Stimulated activated CD4-positive, alpha-beta T cell treated with anti-CD3 and anti-CD28 coated beads, Interleukin-2, amount 100 ng/mL, for 24 hours (primary cell): ENCODE measurements around the gene KCTD15.

ENCODE experiments used
- DNase-seq, 2 donors: peaks; one replicate each; pipeline ENCODE4 v3.0.0-alpha.2; 2020

Gene KCTD15

DNA sequence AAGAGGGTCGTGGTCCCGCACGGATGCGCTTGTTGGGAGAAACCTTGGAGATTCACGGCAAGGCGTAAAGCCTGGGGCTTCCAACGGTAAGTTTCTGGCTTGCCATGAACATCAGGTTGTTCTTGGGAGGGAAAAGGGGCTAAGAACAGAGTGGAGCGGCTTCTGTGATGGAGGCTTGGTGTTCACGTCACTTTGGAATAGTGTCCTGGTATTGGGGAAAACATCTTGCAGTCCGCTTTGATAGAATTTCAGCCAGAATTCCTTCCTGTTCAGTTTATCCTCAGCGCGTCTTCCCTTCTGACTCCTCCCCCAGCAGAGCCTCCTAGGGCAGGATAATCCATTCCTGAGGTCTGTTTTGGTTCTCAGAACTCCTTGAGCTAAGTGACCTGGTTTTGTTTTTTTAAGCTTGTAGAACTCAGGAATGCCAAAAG lies 2.0 kb downstream of the KCTD15 start:
- no peak for DNase-seq

DNA sequence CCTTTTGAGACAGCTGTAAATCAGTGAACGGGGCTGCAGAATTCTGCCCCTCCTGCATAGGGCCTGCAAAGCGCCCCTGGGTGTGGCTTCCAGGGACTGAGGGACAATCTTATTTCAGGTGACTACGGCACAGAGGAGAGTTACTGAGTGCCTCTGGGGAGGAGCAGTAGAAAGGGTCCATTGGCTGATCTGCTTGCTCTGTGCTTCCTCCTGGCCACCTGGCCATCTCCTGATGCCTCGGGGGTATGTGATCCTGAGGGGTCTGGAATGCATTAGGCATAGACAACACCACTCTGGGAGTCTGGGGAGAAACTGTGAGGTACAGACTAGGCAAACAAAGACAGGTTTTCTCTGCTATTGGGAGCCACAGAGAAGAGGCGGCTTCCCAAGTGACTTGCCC lies 2.8 kb downstream of the KCTD15 start:
- no peak for DNase-seq

DNA sequence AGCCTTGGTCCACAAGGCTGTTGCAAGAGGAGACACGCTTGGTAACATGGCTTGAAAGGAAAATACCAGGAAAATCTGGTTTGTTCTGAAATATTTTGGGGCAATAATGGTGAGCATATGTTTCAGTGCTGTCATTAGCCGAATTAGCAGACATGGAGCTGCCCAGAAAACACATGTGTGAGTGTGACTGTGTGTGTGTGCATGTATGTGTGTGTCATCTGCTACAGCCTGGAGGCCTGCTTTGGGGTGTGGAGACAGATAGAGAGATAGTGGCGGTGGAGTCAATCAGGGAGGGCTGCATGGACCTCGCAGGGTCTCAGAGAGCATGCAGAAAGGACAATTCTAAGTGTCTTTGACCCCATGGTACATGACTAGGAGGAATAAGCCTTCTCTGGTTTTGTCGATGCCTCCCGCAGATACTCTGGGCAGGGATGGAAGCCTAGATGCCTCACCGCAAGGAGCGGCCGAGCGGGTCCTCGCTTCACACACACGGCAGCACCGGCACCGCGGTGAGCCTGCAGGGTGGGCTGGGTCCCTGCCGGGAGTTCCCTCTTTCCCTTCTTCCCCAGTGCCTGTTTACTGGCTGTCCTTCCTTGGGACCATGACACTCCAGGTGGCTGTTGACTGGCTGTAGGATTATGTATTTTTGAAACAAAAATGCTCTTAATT lies 3.5 kb downstream of the KCTD15 start:
- no peak for DNase-seq

DNA sequence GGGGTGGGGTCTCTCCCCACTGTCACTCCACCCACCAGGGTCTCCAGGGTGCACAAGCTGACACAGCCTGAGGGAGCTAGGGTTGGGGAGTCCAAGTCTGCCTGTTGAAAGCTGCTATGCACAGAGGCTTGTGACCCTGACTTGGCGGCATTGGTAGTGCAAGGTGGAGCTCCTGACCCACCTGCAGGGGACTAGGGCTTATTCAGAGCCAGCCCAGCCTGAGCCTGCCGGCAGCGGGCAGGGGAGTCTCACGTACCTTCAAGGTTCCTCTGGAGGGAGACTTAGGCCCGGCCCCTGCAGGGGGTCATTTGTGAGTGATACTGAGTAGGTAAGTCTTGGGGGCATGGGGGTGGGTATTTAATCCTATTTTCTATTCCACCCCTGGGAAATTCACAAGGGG lies 4.7 kb downstream of the KCTD15 start:
- no peak for DNase-seq

DNA sequence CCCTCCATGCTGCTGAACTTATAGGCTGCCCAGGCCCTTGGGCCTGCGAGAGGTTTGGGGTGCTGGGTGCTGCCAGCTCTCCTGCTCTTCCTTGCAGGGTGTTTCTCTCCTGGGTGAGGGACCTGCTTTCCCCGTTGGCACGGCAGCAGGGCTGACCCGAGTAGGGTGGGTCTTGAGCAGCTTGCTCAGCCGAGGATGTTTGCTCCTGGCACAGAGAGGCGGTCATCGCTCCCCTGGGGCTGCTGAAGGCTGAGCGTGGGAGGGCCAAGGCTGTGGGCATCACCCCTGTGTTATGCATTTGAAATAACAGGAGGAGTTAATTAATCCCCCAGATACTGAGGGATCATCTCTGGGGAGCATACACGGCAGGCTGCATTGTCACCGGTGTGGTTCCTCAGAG lies 5.3 kb downstream of the KCTD15 start:
- no peak for DNase-seq

DNA sequence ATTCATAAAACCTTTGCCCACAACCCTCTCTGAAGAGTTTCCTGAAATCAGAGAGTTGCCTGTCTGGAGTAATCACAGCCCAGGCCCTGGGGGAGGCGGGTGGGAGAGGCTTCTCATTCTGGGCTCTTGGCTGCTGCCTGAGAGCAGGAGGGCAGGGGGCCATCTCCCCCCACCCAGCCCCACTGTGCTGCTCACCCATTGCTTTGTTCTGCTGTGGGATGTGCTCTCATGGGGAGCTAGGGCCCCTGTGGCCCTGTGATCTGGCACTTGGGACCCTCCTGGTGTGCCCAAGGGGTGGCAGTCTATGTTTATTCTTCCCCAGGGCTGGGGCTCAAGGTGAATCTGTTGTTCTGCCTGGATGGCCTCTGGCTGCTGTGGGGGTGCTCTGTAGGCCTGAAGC lies 6.1 kb downstream of the KCTD15 start:
- DNase-seq: no peak

DNA sequence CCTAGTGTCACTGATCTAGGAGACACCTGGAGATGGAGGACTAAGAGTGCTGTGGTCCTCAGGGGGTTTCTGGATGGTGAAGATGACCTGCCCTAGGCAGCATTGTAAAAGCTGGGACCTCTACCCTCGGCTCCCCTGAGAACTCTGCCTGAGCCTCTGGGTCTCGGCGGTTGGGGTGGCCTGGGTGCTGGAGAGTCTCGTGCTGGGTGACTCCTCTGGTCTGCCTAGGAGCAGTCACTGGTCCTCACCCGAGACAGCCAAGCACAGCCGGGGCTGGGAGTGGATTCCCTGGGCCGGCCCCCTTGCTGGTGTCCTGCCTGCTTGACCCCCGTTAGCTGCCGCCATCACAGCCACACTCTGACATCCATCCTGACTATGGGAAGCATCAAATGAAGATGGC lies 6.7 kb downstream of the KCTD15 start:
- DNase-seq: no peak

DNA sequence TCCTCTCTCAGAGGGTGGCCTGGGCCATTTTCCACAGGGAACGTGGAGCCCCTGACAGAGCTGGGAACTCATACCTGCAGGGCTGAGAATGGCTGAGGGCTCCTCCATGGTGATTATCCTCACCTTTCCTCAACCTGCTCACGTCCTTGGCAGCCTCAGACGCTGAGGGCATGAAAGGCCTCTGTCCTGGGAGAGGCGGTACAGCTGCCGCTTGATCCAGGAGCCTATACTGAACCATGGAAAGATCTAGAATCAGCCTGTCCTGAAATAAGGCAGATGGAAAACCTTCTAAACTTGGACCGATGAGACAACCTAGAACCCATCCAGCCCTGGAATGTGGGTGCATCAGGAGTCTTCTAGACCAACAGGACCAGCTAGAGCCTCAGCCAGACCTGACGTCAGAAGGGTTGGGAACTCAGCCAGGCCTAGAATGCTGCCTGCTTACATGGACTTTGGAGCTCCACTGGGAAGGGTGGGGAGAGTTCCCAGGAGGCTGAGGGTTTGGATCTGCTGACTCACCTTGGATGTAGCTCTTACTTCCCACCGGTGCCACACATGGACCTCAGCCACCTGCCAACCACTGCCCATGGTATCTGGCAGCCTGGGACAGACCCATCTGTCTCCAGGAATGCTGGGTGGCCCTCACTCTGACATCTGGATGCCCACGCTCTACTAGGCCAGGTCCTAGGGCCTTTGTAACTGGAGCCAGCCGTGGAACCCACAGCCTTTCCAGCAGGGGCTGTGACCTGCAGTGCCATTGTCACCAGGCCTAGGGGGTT lies 7.5 kb downstream of the KCTD15 start:
- DNase-seq: no peak

DNA sequence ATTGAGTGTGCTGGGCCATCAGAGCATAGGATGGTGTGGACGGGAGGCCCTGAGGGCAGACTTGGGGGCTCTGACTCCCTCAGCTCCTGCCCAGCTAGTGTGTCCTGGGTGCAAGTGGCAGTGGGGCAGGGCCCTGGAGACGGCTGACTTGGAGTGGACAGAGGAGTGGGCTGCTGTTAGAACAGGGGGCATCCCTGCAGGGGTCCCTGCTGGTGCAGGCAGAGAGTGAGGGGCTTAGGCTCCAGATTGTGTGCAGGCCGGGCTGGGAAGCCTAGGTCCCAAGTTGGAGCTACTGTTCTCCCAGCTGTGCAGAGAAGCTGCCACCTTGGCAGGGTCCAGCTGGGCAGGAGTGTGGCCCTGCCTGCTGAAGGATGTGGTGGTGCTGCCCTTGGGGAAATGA lies 8.6 kb downstream of the KCTD15 start:
- no peak for DNase-seq

DNA sequence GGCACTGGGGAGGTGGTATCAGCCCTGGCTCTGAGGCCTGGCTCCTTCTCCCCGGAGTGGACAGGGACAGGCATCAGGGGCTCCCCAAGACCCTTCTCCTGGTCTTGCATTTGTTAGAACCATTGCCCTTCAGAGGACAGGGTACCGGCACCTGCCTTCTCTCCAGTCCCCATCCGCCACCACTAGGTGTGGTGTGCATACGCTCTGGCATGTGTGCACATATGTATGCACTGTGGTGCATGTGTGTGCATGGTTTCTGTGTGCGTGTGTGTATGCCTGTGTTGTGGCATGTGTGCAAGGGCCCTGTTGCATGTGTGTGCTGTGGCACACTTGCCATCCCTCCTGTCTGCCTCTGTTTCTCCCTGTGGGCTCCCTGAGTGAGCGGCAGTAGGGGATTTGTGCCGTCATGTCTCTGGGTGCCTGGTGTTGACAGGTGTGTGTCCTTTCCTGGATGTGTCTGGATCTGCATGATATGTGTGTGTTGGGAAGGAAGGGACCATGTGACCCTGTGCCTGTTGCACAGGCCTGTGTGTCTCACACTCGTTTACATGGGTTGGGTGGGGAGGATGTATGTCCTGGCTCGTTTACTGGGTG lies 9.3 kb downstream of the KCTD15 start:
- no peak for DNase-seq

DNA sequence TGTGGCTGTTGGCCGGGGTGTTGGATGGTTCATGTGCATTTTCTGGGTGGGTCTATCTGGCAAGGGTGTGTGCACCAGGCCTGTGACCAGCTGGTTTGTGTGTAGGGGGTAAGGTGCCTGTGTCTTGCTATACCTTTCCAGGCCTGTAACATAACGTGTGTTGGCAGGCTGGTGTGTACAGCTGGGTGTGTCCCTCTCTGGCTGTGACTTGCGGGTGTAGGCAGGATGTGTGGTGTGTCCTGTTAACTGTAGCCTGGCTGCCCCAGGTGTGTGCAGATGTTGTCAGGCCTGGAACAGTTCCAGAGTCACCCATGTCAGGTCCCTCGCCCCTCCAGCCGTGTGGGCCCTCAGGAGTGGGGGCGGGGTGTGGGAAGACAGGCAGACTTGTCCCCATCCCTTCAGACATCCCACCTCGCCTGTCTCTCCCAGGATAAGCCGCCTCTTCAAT lies 9.8 kb downstream of the KCTD15 start:
- no peak for DNase-seq

DNA sequence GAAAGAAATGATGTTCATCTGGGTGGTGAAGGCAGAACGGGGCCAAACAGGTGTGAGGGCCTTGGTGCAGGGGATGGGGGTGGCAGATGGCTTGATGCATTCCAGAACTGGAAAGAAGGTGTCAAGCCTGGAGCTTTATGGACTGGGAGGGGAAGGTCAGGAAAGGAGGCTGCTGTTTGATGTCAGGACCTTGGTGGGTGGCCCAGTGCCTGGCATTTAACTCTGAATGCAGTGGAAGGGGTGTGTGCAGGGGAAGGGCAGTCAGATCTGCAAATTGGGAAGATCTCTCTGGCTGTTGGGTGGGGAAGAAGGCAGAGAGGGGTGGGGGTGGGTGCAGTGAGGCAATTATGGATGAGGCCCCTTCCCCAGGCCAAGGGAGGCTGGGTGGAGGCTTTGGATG lies 11.7 kb downstream of the KCTD15 start:
- no peak for DNase-seq

DNA sequence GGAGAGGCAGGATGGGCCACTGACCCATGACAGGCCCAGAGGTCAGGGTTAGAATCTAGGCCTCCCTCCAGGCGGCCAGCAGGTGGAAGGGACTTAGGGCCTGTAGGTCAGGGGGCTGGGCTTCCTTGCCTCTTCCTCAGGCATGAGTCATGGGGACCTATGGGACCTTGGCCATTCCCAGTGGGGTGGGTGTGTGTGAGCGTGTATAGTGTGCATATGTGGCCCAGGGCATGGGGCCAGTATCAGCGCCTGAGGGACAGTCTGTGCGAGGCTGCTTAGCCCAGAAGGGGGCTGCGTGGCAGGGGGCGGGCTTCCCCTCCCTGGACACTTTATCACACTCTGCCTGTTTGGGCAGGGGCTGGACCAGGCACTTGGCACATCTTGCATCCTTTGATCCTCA lies 13.3 kb downstream of the KCTD15 start:
- DNase-seq: no peak

DNA sequence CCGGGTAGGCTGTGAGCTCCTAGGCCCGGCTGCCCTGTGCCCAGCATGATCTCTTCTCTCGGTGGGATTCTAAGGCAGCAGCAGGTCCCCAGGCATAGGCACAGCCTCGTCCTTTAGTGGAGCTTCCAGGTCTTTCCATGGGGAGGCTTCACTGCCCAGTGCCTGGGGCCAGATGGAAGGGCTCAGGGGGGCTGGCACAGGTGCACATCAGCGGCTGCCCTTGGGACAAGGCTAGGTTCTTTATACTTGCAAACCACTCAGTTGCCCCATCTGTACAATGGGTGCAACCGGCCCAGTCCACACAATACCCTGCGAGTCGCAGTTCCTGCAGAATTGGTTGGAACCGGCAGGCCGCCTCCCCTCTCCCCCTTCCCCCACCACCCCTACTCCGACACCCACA lies 14.2 kb downstream of the KCTD15 start:
- no peak for DNase-seq

DNA sequence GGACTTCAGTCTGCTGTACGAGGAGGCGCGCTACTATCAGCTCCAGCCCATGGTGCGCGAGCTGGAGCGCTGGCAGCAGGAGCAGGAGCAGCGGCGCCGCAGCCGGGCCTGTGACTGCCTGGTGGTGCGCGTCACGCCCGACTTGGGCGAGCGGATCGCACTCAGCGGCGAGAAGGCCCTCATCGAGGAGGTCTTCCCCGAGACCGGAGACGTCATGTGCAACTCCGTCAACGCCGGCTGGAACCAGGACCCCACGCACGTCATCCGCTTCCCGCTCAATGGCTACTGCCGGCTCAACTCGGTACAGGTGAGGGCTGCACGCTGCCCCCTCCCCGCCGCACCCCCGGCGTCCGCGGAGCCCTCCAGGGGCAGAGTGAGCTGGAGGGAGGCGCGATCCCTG lies 14.6 kb downstream of the KCTD15 start:
- DNase-seq: no peak

DNA sequence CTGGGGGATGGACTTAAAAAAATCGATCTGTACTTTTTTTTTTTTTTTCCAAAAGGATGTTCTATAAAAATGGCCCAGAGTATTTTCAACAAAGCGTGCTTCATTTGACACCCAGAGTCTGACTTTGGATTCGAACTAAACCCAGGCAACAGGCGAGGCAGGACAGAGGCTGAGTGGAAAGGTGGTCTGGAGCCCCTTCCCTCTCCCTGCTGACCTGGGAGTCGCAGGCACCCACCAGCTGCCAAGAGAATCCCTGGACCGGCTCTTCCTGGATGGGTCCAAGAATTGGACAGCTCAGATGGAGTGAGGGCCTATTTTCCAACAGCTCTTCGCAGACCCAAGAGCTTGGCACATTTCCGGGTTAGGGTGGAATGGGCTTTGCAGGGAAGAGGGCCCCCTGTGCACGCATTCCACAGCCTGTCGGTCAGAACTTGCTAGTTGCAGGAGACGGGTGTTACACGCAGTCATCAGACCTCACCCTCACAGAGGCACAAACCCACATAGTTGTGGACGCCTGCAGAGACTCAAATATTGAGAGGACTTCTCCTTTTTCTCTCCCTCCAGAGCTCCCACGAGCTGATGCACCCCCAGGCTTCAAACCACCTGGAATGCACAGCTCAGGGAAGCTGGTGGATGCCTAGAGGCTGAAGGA lies 15.2 kb downstream of the KCTD15 start:
- DNase-seq: no peak

DNA sequence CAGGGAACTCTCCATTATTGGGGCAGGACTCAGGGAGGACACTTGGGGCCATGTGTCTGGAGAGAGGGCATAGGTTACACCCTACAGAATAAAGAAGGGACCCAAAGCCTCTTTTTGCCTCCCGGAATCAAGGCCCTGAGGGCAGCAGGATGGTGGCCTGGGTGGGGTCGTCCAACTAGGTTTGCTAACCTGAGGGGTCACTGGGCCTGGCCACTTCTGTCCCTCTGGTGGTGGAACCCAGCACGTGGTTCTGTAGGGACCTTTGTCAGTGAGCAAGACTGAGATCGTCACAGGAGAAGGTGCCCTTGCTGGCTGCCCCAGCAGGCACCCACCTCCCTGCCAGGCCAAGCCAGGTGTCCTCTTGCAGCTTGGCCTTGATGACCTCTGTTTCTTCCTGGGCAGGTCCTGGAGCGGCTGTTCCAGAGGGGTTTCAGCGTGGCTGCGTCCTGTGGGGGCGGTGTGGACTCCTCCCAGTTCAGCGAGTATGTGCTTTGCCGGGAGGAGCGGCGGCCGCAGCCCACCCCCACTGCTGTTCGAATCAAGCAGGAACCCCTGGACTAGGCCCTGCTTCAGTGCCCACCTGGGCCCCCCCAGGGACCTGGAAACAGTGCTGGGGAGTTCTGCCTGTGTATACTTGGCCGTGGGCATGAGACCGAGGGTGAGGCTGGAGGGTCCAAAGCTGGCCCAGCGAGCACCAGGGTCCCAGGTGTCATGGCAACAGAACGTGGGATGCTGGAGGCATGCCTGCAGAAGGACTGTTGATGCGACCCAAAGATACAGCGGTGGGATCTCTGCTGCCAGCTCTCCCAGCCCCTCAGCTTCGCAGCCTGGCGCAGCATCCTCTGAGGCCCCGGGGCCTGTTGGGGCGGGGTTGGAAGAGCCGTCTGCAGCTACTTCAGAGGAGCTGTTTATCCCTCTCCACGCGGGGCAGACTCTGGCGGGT lies 16.0 kb downstream of the KCTD15 start:
- no peak for DNase-seq

DNA sequence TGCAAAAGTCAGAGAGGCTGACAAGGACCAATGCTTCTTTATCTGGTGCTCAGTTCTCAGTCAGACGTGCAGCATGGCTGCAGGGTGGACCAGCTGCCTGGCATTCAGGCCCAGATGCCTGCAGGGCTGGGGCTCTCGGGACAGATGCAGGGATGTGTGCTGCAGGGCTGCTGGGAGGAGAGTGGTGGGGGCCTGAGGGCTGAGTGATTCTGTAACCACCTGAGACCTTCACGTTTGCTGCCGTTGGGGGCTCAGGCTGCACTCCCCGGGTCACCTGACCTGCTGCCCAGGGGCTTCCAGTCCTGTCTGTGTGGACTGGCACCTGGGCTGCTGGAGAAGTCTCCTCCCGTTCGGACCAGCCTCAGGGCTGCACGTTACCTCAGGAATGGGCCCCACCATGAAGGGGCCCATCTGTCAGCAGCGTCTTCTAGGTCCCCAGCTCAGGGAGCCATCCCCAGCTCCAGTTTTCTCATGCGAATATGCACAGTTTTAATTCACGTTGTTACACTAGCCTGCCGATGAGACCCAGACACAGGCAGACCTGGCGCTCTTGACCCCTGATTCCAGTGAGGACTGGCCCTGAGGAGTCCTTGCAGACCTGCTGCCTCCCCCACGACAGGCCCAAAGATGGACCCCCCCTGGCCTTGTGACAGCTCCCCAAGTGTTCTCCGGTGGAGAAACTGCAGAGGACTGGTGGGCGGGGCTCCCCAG lies 16.9 kb downstream of the KCTD15 start:
- no peak for DNase-seq

DNA sequence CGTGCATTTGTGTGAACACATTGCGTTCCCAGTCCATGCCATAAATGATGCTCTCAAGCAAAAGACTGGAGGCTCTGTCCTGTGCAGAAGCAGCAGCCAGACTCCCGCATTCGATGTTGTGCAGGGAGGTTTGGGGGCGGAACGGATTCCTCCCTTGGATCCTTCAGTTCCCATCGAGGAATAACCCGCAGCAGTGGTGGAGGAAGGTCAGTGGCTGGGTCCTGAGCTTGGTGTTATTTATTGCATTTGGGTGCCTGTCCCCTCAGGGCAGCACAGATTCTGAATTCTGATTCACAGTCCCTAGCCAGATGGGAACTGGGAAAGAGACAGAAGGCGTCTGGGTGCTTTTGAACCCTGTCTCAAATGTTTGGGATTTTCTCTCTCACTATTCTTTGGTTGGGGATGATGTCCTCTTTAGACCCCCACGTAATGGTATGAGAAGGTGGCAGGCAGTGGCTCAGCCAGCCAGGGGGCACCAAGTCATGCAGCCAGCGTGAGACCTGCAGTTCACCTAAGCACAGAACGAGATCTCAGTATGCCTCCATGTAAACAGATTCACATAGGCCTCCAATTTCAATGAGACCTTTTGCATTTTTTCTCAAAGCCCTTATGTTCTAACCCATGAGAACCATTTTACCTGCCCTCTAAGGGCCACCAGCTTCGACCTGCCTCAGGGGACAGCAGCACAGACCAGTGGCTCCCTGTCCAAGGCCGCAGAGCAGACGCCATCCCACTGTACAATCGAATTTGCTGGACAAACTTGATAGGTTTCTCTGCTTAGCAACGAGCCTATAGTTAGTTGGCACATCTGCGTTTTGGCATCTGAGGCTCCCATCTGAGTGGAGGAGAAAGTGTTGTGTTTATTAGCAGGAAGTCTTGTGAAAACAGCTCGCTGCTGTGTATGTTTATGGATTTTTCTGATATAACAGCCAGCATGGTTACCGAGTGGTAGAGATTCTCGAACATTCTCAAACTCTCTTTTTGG lies 17.8 kb downstream of the KCTD15 start:
- DNase-seq: no peak
